SU-DHL-6 (cell line): ENCODE data around the gene PPP1R7.

Experiments used
- H2AFZ ChIP-seq: fragments of 200-600 bp; sonication (generic); 2 replicates; pipeline ENCODE4 v1.6.1; 2014; ENCODE audit warnings: low read depth, mild to moderate bottlenecking, moderate library complexity, mixed read lengths, antibody characterized with exemption, low read length; ENCODE audit not compliant: severe bottlenecking
- H3F3A ChIP-seq: fragments of 200-600 bp; shearing (Covaris generic); 2 replicates; pipeline ENCODE4 v1.6.0; 2016; ENCODE audit warnings: antibody characterized with exemption, mild to moderate bottlenecking; ENCODE audit not compliant: insufficient read depth
- H3K27ac ChIP-seq: fragments of 200-600 bp; sonication (generic); 2 replicates; pipeline ENCODE4 v1.5.1; 2016; ENCODE audit warnings: low read depth, mild to moderate bottlenecking, low read length, moderate library complexity, mixed read lengths
- H3K27me3 ChIP-seq: fragments of 200-600 bp; sonication (generic), shearing (Covaris generic); 2 replicates; pipeline ENCODE4 v1.6.0; 2014; ENCODE audit warnings: mild to moderate bottlenecking, low read length
- H3K36me3 ChIP-seq: fragments of 200-600 bp; sonication (generic); 2 replicates; pipeline ENCODE4 v1.6.1; 2014; ENCODE audit warnings: mild to moderate bottlenecking, low read length, mixed read lengths
- H3K4me2 ChIP-seq: fragments of 300-600, 200-600 bp; shearing (Covaris generic), sonication (generic); 2 replicates; pipeline ENCODE4 v1.6.0; 2014; ENCODE audit warnings: low read length, low read depth, mild to moderate bottlenecking; ENCODE audit not compliant: poor library complexity, severe bottlenecking
- H3K4me3 ChIP-seq: fragments of 200-600 bp; sonication (generic); 2 replicates; pipeline ENCODE4 v1.5.1; 2014; ENCODE audit warnings: antibody characterized with exemption, low read length, mild to moderate bottlenecking, mixed read lengths; ENCODE audit not compliant: insufficient read depth, poor library complexity, severe bottlenecking
- H3K79me2 ChIP-seq: fragments of 200-600 bp; sonication (generic); 2 replicates; pipeline ENCODE4 v1.6.1; 2014; ENCODE audit warnings: mild to moderate bottlenecking, low read length, moderate library complexity; ENCODE audit not compliant: insufficient read depth
- H3K9ac ChIP-seq: fragments of 200-600 bp; sonication (generic); 2 replicates; pipeline ENCODE4 v1.7.0; 2014; ENCODE audit warnings: mild to moderate bottlenecking, low read length
- H3K9me2 ChIP-seq: fragments of 200-600 bp; sonication (generic); replicated peaks from 2 replicates; pipeline ENCODE4 v1.6.1; 2014; ENCODE audit warnings: low read length; ENCODE audit not compliant: insufficient read depth
- H3K9me3 ChIP-seq: fragments of 200-600 bp; sonication (generic); 2 replicates; pipeline ENCODE4 v1.6.1; 2014; ENCODE audit warnings: low read length, mixed read lengths; ENCODE audit not compliant: insufficient read depth
- H4K20me1 ChIP-seq: fragments of 200-600 bp; sonication (generic); 2 replicates; pipeline ENCODE4 v1.6.1; 2014; ENCODE audit warnings: low read depth, mild to moderate bottlenecking, antibody characterized with exemption, low read length, moderate library complexity, mixed read lengths
- EZH2phosphoT487 ChIP-seq: fragments of 200-600 bp; sonication (generic), shearing (Covaris generic); conservative IDR thresholded peaks from 2 replicates; pipeline ENCODE4 v1.6.1; 2018; ENCODE audit warnings: mild to moderate bottlenecking, antibody characterized with exemption, low read length, moderate library complexity, mixed read lengths
- TF ChIP-seq, protein P1 (sequence below): fragments of 200-600 bp; sonication (generic); IDR thresholded peaks from one replicate; pipeline ENCODE4 v1.5.1; 2017; ENCODE audit warnings: antibody characterized with exemption, mild to moderate bottlenecking, low read length, moderate library complexity; ENCODE audit not compliant: insufficient read depth, poor library complexity, severe bottlenecking

Gene PPP1R7

DNA sequence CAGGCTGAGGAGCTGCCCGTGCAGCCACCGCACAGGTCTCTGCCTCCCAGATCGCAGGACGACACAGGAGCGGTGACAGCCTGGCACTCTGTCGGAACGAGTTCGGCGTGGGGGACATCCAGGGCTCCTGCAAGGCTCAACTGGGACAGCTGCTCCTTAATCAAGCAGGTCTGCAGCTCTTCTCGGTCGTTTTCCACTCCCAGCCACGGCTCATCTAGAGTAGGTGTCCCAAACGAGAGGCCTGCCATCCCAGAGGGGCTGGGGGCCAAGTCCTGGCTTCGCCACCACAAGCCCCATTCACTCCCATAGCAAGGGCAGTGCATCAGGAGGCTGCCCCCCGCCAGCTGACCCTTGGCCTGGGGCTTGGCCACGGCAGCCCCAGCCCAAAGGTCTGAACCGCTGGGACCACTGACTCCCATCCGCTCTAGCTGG, 23.5 kb upstream of the PPP1R7 start:
- H3K9me2 ChIP-seq: no peaks in the 10 kb centered on the region
- no peak overlapping the region for H2AFZ ChIP-seq
- H3K27ac ChIP-seq: no peak overlapping the region
- H3K36me3 ChIP-seq: peaks cover 2% of the 10 kb centered on the region; the same call in 1 of the 2 replicates
- H3K9ac ChIP-seq: no peak overlapping the region
- no peaks in the 10 kb centered on the region for H4K20me1 ChIP-seq
- H3K4me2 ChIP-seq: no peak overlapping the region
- 0 out of 2 replicates have a peak, but pooled peaks cover 4% of the 10 kb centered on the region for H3F3A ChIP-seq
- H3K79me2 ChIP-seq: no peaks in the 10 kb centered on the region
- H3K4me3 ChIP-seq: no peak overlapping the region
- H3K27me3 ChIP-seq: no peaks in the 10 kb centered on the region
- no peaks in the 10 kb centered on the region for H3K9me3 ChIP-seq
- no peak for TF ChIP-seq EZH2phosphoT487
- TF ChIP-seq, protein P1, sequence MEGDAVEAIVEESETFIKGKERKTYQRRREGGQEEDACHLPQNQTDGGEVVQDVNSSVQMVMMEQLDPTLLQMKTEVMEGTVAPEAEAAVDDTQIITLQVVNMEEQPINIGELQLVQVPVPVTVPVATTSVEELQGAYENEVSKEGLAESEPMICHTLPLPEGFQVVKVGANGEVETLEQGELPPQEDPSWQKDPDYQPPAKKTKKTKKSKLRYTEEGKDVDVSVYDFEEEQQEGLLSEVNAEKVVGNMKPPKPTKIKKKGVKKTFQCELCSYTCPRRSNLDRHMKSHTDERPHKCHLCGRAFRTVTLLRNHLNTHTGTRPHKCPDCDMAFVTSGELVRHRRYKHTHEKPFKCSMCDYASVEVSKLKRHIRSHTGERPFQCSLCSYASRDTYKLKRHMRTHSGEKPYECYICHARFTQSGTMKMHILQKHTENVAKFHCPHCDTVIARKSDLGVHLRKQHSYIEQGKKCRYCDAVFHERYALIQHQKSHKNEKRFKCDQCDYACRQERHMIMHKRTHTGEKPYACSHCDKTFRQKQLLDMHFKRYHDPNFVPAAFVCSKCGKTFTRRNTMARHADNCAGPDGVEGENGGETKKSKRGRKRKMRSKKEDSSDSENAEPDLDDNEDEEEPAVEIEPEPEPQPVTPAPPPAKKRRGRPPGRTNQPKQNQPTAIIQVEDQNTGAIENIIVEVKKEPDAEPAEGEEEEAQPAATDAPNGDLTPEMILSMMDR: no peak

DNA sequence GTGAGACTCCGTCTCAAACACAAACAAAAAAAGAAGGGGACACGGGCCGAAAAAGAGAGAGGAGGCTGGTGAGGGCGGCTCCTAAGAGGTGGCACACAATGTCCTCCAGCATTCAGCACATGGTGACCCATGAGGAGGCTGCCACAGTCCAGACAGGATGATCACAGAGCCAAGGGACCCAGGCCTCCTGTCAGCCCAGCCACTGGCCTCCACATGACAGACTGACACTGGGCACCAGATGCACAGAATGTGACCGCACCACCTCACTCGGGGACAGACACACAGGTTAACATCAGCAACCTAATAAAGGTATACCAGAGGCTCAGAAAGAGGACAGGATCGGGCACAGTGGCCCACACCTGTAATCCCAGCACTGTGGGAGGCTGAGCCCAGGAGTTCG, 22.0 kb upstream of the PPP1R7 start:
- Histone ChIP-seq H3K36me3 (no peaks in the 10 kb centered on the region), H3K27ac (0 out of 2 replicates have a peak overlapping the region, but pooled peaks have one; percentile 19), H4K20me1 (no peaks in the 10 kb centered on the region), H3F3A (no peaks in the 10 kb centered on the region), H3K27me3 (no peaks in the 10 kb centered on the region), H2AFZ (no peak overlapping the region), H3K9me3 (no peaks in the 10 kb centered on the region), H3K4me3 (no peak overlapping the region), H3K9me2 (no peaks in the 10 kb centered on the region), H3K9ac (no peak overlapping the region), H3K4me2 (no peak overlapping the region), H3K79me2 (no peaks in the 10 kb centered on the region)
- no peak for TF ChIP-seq EZH2phosphoT487
- TF ChIP-seq, protein P1: no peak

DNA sequence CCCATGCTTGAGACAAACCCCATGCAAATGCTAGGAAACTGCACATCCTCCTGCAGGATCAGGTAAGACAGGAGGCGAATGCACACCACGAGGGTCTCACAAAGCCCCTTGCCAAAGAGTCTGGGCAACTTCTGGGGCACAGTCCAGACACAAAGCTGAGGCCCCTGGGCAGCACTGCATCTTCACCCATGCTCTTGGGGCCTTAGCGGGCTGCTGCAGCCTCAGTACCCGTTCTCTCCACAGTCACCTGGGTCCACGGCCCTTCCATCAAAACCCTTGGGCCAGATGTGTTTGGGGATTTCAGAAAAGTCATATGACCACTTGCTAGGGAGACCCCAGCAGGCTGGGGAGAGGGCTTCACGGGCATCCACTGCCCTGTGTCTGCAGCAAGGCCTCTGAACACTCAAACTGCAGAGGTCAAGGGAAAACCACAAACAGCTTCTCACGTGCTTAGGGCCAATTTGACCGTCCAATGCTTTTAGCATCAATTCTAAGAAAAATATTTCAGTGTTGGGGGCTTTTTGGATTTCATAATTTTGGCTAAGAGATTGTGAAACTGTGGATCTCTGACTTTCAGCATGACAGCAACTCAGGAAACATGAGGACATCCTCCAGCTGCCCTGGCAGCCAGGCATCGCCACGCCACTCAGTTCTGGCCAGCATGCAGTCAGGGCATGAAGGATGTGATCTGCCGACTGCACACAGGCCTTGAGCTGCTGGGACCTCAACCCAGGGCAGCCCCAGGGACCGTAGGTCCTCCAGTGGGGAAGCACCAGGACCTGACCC, 21.0 kb upstream of the PPP1R7 start:
- H4K20me1 ChIP-seq: no peaks in the 10 kb centered on the region
- no peak overlapping the region for H3K4me2 ChIP-seq
- TF ChIP-seq, protein P1: no peak
- TF ChIP-seq EZH2phosphoT487: no peak
- H2AFZ ChIP-seq: no peak overlapping the region
- H3K27me3 ChIP-seq: no peaks in the 10 kb centered on the region
- H3F3A ChIP-seq: no peaks in the 10 kb centered on the region
- H3K9ac ChIP-seq: no peak overlapping the region
- H3K27ac ChIP-seq: no peak overlapping the region
- no peaks in the 10 kb centered on the region for H3K36me3 ChIP-seq
- H3K9me2 ChIP-seq: no peaks in the 10 kb centered on the region
- H3K4me3 ChIP-seq: no peak overlapping the region
- H3K79me2 ChIP-seq: no peaks in the 10 kb centered on the region
- H3K9me3 ChIP-seq: no peaks in the 10 kb centered on the region
